GM21360 (cell line): ENCODE data around the gene MUC13.

Experiments
- ATAC-seq: cut with Tn5 transposase; IDR thresholded peaks from one replicate; pipeline ENCODE4 v1.9.1; 2021; ENCODE audit warnings: mild to moderate bottlenecking, moderate library complexity; ENCODE audit not compliant: unreplicated experiment

Gene MUC13

GRCh38 chr3:124879337-124879680 is 55.2 kb downstream of the MUC13 start:
- no peak for ATAC-seq

- no peak for ATAC-seq
Measured at GRCh38 chr3:124878561-124879336, 55.8 kb downstream of the MUC13 start.

GRCh38 chr3:124877674-124878073 is 56.9 kb downstream of the MUC13 start:
- ATAC-seq: no peak

GRCh38 chr3:124876401-124876878 is 58.1 kb downstream of the MUC13 start:
- ATAC-seq: no peak

- no peak for ATAC-seq
Measured at GRCh38 chr3:124873226-124873625, 61.3 kb downstream of the MUC13 start.

GRCh38 chr3:124867511-124867910 is 67.0 kb downstream of the MUC13 start:
- ATAC-seq: no peak

- ATAC-seq: no peak
Measured at GRCh38 chr3:124862006-124862405, 72.5 kb downstream of the MUC13 start.

- ATAC-seq: no peak
Measured at GRCh38 chr3:124861041-124861440, 73.5 kb downstream of the MUC13 start.

GRCh38 chr3:124860599-124860998 is 74.0 kb downstream of the MUC13 start:
- ATAC-seq: no peak

GRCh38 chr3:124859025-124859424 is 75.5 kb downstream of the MUC13 start:
- ATAC-seq: no peak

- no peak for ATAC-seq
Measured at GRCh38 chr3:124858275-124858674, 76.3 kb downstream of the MUC13 start.

- no peak for ATAC-seq
Measured at GRCh38 chr3:124856677-124857076, 77.9 kb downstream of the MUC13 start.
